SU-DHL-6 (cell line): ENCODE data around the gene CLSTN3.

Source experiments
- EZH2phosphoT487 ChIP-seq: fragments of 200-600 bp; sonication (generic), shearing (Covaris generic); conservative IDR thresholded peaks from 2 replicates; pipeline ENCODE4 v1.6.1; 2018; ENCODE audit warnings: mild to moderate bottlenecking, antibody characterized with exemption, low read length, moderate library complexity, mixed read lengths
- TF ChIP-seq, protein P1 (sequence below): fragments of 200-600 bp; sonication (generic); IDR thresholded peaks from one replicate; pipeline ENCODE4 v1.5.1; 2017; ENCODE audit warnings: antibody characterized with exemption, mild to moderate bottlenecking, low read length, moderate library complexity; ENCODE audit not compliant: insufficient read depth, poor library complexity, severe bottlenecking

DNA sequence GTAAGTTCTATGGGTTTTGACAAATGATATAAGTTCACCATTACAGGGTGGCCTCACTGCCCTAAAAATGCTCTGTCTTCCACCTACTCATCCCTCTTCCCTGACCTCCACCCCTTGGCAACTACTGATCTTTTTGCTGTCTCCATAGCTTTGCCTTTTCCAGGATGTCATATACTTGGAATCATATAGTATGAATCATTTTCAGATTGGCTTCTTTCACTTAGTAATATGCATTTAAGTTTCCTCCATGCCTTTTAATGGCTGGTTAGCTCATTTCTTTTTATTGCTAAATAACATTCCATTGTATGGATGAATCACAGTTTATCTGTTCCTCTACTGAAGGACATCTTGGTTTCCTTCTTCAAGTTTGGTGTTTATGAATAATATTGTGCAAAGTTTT, 45.3 kb downstream of the CLSTN3 start:
- TF ChIP-seq, protein P1, sequence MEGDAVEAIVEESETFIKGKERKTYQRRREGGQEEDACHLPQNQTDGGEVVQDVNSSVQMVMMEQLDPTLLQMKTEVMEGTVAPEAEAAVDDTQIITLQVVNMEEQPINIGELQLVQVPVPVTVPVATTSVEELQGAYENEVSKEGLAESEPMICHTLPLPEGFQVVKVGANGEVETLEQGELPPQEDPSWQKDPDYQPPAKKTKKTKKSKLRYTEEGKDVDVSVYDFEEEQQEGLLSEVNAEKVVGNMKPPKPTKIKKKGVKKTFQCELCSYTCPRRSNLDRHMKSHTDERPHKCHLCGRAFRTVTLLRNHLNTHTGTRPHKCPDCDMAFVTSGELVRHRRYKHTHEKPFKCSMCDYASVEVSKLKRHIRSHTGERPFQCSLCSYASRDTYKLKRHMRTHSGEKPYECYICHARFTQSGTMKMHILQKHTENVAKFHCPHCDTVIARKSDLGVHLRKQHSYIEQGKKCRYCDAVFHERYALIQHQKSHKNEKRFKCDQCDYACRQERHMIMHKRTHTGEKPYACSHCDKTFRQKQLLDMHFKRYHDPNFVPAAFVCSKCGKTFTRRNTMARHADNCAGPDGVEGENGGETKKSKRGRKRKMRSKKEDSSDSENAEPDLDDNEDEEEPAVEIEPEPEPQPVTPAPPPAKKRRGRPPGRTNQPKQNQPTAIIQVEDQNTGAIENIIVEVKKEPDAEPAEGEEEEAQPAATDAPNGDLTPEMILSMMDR, result no peak
- no peak for TF ChIP-seq EZH2phosphoT487
